ENCODE data around the gene GSK3B.
"Not testable (repeated sequence)": the region's sequence is repeated elsewhere in the genome, so short reads cannot be mapped to it uniquely, and the experiment has no call there.

The GSK3B gene

GRCh38 chr3:120024103-120024502, 70.1 kb downstream of the GSK3B start:
- Histone ChIP-seq H3K36me3 (ENCODE audit: control insufficient read depth, insufficient read depth, low read length) (no peaks in the 10 kb centered on the region), H3K9me3 (ENCODE audit: control insufficient read depth, low read length) (no peaks in the 10 kb centered on the region), H3K4me3 (ENCODE audit: low read length) (no peak overlapping the region), H3K27me3 (ENCODE audit: control insufficient read depth, insufficient read depth, low read length) (no peaks in the 10 kb centered on the region), H3K9ac (ENCODE audit: low read length) (no peak overlapping the region), H3K4me1 (ENCODE audit: control insufficient read depth, insufficient read depth, low read length) (peaks cover 4% of the 10 kb centered on the region)

GRCh38 chr3:120022729-120023128, 71.5 kb downstream of the GSK3B start:
- H3K4me3 ChIP-seq (ENCODE audit: low read length) = no peak overlapping the region
- no peak overlapping the region for H3K9ac ChIP-seq (ENCODE audit: low read length)
- no peaks in the 10 kb centered on the region for H3K27me3 ChIP-seq (ENCODE audit: control insufficient read depth, insufficient read depth, low read length)
- H3K9me3 ChIP-seq (ENCODE audit: control insufficient read depth, low read length) = no peaks in the 10 kb centered on the region
- peaks cover 4% of the 10 kb centered on the region for H3K4me1 ChIP-seq (ENCODE audit: control insufficient read depth, insufficient read depth, low read length)
- no peaks in the 10 kb centered on the region for H3K36me3 ChIP-seq (ENCODE audit: control insufficient read depth, insufficient read depth, low read length)

GRCh38 chr3:120021523-120021922, 72.7 kb downstream of the GSK3B start:
- Histone ChIP-seq H3K9me3 (ENCODE audit: control insufficient read depth, low read length) (no peaks in the 10 kb centered on the region), H3K27me3 (ENCODE audit: control insufficient read depth, insufficient read depth, low read length) (no peaks in the 10 kb centered on the region), H3K36me3 (ENCODE audit: control insufficient read depth, insufficient read depth, low read length) (no peaks in the 10 kb centered on the region), H3K4me3 (ENCODE audit: low read length) (no peak overlapping the region), H3K9ac (ENCODE audit: low read length) (no peak overlapping the region), H3K4me1 (ENCODE audit: control insufficient read depth, insufficient read depth, low read length) (peaks cover 4% of the 10 kb centered on the region)

GRCh38 chr3:120018299-120018698, 75.9 kb downstream of the GSK3B start:
- no peak overlapping the region for H3K4me3 ChIP-seq (ENCODE audit: low read length)
- peaks cover 4% of the 10 kb centered on the region for H3K4me1 ChIP-seq (ENCODE audit: control insufficient read depth, insufficient read depth, low read length)
- no peaks in the 10 kb centered on the region for H3K36me3 ChIP-seq (ENCODE audit: control insufficient read depth, insufficient read depth, low read length)
- H3K9me3 ChIP-seq (ENCODE audit: control insufficient read depth, low read length) = no peaks in the 10 kb centered on the region
- H3K27me3 ChIP-seq (ENCODE audit: control insufficient read depth, insufficient read depth, low read length) = no peaks in the 10 kb centered on the region
- no peak overlapping the region for H3K9ac ChIP-seq (ENCODE audit: low read length)

GRCh38 chr3:120017692-120018091, 76.6 kb downstream of the GSK3B start:
- Histone ChIP-seq H3K9ac (ENCODE audit: low read length) (no peak overlapping the region), H3K27me3 (ENCODE audit: control insufficient read depth, insufficient read depth, low read length) (no peaks in the 10 kb centered on the region), H3K4me3 (ENCODE audit: low read length) (no peak overlapping the region), H3K4me1 (ENCODE audit: control insufficient read depth, insufficient read depth, low read length) (peaks cover 4% of the 10 kb centered on the region), H3K36me3 (ENCODE audit: control insufficient read depth, insufficient read depth, low read length) (no peaks in the 10 kb centered on the region), H3K9me3 (ENCODE audit: control insufficient read depth, low read length) (no peaks in the 10 kb centered on the region)

GRCh38 chr3:120013481-120013880, 80.8 kb downstream of the GSK3B start:
- Histone ChIP-seq H3K4me1 (ENCODE audit: control insufficient read depth, insufficient read depth, low read length) (peaks cover 4% of the 10 kb centered on the region), H3K9ac (ENCODE audit: low read length) (no peak overlapping the region), H3K4me3 (ENCODE audit: low read length) (no peak overlapping the region), H3K27me3 (ENCODE audit: control insufficient read depth, insufficient read depth, low read length) (no peaks in the 10 kb centered on the region), H3K9me3 (ENCODE audit: control insufficient read depth, low read length) (no peaks in the 10 kb centered on the region), H3K36me3 (ENCODE audit: control insufficient read depth, insufficient read depth, low read length) (no peaks in the 10 kb centered on the region)

GRCh38 chr3:120005741-120006140, 88.5 kb downstream of the GSK3B start:
- H3K9ac ChIP-seq (ENCODE audit: low read length); H3K4me3 ChIP-seq (ENCODE audit: low read length); H3K9me3 ChIP-seq (ENCODE audit: control insufficient read depth, low read length); H3K27me3 ChIP-seq (ENCODE audit: control insufficient read depth, insufficient read depth, low read length); H3K36me3 ChIP-seq (ENCODE audit: control insufficient read depth, insufficient read depth, low read length); H3K4me1 ChIP-seq (ENCODE audit: control insufficient read depth, insufficient read depth, low read length): not testable (repeated sequence)

GRCh38 chr3:120004008-120004498, 90.2 kb downstream of the GSK3B start:
- not testable (repeated sequence) for H3K9ac ChIP-seq (ENCODE audit: low read length); H3K9me3 ChIP-seq (ENCODE audit: control insufficient read depth, low read length); H3K4me1 ChIP-seq (ENCODE audit: control insufficient read depth, insufficient read depth, low read length); H3K4me3 ChIP-seq (ENCODE audit: low read length); H3K36me3 ChIP-seq (ENCODE audit: control insufficient read depth, insufficient read depth, low read length); H3K27me3 ChIP-seq (ENCODE audit: control insufficient read depth, insufficient read depth, low read length)

- H3K9me3 ChIP-seq (ENCODE audit: control insufficient read depth, low read length) = no peaks in the 10 kb centered on the region
- no peaks in the 10 kb centered on the region for H3K36me3 ChIP-seq (ENCODE audit: control insufficient read depth, insufficient read depth, low read length)
- no peaks in the 10 kb centered on the region for H3K27me3 ChIP-seq (ENCODE audit: control insufficient read depth, insufficient read depth, low read length)
- H3K9ac ChIP-seq (ENCODE audit: low read length) = no peak overlapping the region
- no peaks in the 10 kb centered on the region for H3K4me1 ChIP-seq (ENCODE audit: control insufficient read depth, insufficient read depth, low read length)
- no peak overlapping the region for H3K4me3 ChIP-seq (ENCODE audit: low read length)
These were observed 96.1 kb downstream of the GSK3B start for GRCh38 chr3:119998166-119998565.

- Histone ChIP-seq H3K9ac (ENCODE audit: low read length) (no peak overlapping the region), H3K4me1 (ENCODE audit: control insufficient read depth, insufficient read depth, low read length) (no peaks in the 10 kb centered on the region), H3K27me3 (ENCODE audit: control insufficient read depth, insufficient read depth, low read length) (no peaks in the 10 kb centered on the region), H3K36me3 (ENCODE audit: control insufficient read depth, insufficient read depth, low read length) (no peaks in the 10 kb centered on the region), H3K9me3 (ENCODE audit: control insufficient read depth, low read length) (no peaks in the 10 kb centered on the region), H3K4me3 (ENCODE audit: low read length) (no peak overlapping the region)
These were observed 103.4 kb downstream of the GSK3B start for GRCh38 chr3:119990888-119991287.

GRCh38 chr3:119989981-119990655, 104.1 kb downstream of the GSK3B start:
- Histone ChIP-seq H3K4me3 (ENCODE audit: low read length) (no peak overlapping the region), H3K9me3 (ENCODE audit: control insufficient read depth, low read length) (no peaks in the 10 kb centered on the region), H3K9ac (ENCODE audit: low read length) (no peak overlapping the region), H3K36me3 (ENCODE audit: control insufficient read depth, insufficient read depth, low read length) (no peaks in the 10 kb centered on the region), H3K27me3 (ENCODE audit: control insufficient read depth, insufficient read depth, low read length) (no peaks in the 10 kb centered on the region), H3K4me1 (ENCODE audit: control insufficient read depth, insufficient read depth, low read length) (no peaks in the 10 kb centered on the region)

GRCh38 chr3:119986812-119987211, 107.4 kb downstream of the GSK3B start:
- not testable (repeated sequence) for H3K27me3 ChIP-seq (ENCODE audit: control insufficient read depth, insufficient read depth, low read length); H3K9me3 ChIP-seq (ENCODE audit: control insufficient read depth, low read length); H3K9ac ChIP-seq (ENCODE audit: low read length)

GRCh38 chr3:119981386-119981785, 112.9 kb downstream of the GSK3B start:
- Histone ChIP-seq H3K9me3 (ENCODE audit: control insufficient read depth, low read length) (no peaks in the 10 kb centered on the region), H3K36me3 (ENCODE audit: control insufficient read depth, insufficient read depth, low read length) (no peaks in the 10 kb centered on the region), H3K27me3 (ENCODE audit: control insufficient read depth, insufficient read depth, low read length) (no peaks in the 10 kb centered on the region), H3K4me1 (ENCODE audit: control insufficient read depth, insufficient read depth, low read length) (no peaks in the 10 kb centered on the region), H3K9ac (ENCODE audit: low read length) (no peak overlapping the region), H3K4me3 (ENCODE audit: low read length) (no peak overlapping the region)

More at GRCh38 chr3:119986812-119987211, 107.4 kb downstream of the GSK3B start:
- not testable (repeated sequence) for H3K4me1 ChIP-seq (ENCODE audit: control insufficient read depth, insufficient read depth, low read length); H3K4me3 ChIP-seq (ENCODE audit: low read length); H3K36me3 ChIP-seq (ENCODE audit: control insufficient read depth, insufficient read depth, low read length)
